HG03159 (cell line): ENCODE measurements around the gene ANK3.

Source experiments
- ATAC-seq: cut with Tn5 transposase; IDR thresholded peaks from one replicate; pipeline ENCODE4 v1.9.1; 2021; ENCODE audit warnings: mild to moderate bottlenecking, moderate library complexity; ENCODE audit not compliant: unreplicated experiment

ANK3 gene

DNA sequence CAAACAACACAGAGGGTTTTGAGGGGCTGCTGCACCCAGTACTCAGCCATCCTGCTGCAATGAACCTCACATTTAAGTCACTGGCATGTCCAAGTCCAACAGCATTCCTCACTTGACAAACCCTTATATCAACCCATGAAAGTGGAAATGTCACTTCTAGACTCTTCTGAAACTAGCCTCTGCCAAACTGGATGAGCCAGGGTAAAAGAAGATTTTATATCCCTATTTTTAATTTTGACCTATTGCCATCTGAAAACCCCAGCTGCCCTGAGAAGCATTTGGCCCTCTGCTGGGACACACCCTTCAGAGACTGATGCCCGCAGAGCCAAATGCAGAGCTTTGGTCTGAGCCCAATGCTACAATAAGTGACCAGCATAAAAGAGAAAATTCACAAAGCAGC is 201.1 kb downstream of the ANK3 start:
- ATAC-seq = no peak

DNA sequence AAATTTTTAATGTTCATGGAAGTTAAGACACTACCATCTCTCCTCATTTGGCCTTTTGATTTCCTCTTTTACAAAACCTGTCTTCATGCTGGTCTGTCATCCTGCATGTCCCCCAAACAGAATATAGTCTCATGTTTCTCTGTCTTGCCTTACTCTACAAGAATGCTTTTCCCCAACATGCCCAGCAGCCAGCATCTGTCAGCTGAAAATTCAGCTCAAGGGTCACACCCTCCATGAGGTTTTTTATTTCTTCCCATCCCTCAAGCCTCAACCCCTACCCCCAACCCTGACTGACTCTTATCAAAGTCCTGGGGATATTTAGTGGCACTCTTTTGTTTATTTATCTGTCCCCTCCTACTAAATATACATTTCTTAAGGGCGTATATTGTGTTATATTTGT is 202.0 kb downstream of the ANK3 start:
- no peak for ATAC-seq

DNA sequence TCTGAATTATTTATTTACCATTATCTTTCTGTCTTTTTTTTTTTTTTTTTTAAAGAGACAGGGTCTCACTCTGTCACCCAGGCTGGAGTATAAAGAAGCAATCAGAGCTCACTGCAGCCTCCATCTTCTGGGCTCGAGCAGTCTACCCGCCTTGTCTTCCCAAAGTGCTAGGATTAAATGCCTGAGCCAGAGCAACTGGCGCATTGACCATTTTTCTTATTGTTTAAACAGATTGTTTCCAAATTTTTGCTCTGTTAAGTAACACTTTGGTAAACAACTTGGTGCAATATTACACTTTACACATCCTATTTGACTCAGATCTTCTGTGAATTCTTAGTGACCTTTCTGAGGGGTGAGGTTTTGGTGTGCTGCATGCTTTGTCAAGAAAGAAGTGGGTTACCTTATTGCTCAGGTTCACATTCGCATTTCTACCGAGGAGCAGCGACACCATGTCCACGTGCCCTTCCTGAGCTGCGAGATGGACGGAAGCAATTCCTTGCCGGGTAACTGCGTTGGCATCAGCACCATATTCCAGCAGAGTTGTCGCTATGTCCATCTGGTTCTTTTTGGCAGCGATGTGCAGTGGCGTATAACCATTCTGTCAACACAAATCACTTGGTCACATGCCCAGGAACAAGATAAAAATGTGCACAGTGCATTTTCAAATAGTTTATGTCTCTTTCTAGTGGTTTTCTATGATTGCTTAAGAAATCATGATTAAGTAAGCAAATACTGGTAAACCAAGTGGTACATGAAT is 203.2 kb downstream of the ANK3 start:
- no peak for ATAC-seq

- ATAC-seq = no peak
Measured at GRCh38 chr10:60185421-60185820, 204.3 kb downstream of the ANK3 start.

GRCh38 chr10:60182691-60183090 is 207.0 kb downstream of the ANK3 start:
- ATAC-seq = no peak

DNA sequence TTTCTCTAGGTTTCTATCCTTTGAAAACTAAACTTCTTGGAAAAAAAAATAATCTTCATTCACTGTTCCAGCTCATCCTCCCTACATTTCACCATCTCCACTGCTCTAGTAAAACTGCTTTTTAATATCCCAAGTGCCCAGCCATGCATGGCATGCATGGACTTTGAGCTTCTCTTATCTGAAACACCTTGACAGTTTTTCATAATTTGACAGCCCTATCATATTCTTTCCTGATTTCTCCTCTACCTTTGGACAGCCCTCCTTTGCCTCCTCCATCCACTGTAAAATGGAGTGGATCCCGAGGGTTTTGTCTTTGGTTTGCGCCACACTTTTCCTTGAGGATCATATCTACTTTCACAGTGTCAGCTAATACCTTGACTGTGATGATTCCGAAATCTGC is 212.8 kb downstream of the ANK3 start:
- no peak for ATAC-seq

- ATAC-seq = no peak
Measured at GRCh38 chr10:60175441-60175971, 214.2 kb downstream of the ANK3 start.

DNA sequence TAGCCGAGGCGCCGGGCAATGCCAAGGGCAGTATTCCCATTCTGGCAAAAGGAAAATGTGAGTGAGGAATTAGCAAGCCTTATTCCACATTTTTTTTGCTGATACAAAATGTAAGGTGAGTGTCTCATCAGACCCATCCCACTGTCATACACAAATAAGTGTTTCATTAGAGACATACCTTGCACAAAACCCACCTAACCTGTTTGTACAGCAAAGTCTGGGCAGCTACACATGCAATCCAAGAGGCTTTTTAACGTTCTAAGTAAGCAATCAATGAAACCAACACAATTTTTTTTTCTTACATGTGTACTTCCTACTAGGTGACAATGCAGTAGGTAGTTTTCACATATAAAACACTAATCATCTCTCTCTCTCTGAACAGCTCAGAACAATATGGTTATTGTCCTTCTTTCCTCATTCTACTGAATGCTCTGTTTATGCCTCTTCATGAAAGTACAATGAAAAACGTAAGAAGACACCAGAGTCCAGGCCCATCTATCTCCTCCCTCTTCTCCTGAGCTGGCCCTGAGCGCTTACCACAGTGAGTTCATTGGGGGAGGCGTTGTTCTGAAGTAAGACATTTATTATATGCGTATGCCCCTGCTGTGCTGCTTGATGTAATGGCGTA is 217.2 kb downstream of the ANK3 start:
- ATAC-seq = no peak

DNA sequence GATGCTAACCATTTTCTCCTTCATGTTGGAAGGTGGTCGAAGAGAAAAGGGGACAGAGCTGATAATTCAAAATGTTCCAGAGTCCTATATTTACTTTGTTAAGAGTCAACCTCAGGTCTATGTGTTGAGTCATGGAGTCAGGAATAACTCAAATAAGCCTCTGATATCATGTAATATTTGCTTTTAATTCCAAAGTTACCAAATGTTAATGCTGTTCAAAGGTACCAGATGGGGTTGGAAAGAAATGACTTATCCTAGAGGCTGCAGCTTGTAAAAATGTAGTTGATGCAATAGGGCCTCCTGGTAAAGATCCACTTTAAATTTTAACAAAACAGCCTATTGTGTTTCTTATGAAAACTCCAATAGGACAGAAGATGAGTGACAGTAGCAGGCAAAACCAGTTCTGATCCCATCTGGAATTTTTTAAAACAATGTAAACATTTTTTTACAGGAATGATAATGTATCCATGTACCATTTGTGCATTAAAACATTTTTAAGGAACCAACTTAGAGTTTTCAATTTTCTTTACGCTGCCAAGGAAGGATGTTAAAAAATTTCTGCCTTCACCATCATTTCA is 218.2 kb downstream of the ANK3 start:
- no peak for ATAC-seq

GRCh38 chr10:60170250-60170649 is 219.4 kb downstream of the ANK3 start:
- no peak for ATAC-seq

DNA sequence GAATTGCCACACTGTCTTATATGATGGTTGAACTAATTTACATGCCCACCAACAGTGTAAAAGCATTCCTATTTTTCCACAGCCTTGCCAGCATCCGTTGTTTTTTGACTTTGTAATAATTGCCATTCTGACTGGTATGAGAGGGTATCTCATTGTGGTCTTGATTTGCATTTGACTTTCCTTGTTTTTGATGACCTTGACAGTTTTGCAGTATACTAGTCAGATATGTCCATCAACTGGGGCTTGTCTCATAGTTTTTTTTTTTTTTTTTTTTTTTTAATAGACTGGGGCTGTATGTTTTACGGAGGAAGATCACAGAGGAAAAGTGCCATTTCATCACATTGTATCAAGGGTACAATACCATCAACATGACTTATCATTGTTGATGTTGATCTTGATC is 220.6 kb downstream of the ANK3 start:
- ATAC-seq = no peak

GRCh38 chr10:60167050-60167449 is 222.6 kb downstream of the ANK3 start:
- ATAC-seq = no peak

DNA sequence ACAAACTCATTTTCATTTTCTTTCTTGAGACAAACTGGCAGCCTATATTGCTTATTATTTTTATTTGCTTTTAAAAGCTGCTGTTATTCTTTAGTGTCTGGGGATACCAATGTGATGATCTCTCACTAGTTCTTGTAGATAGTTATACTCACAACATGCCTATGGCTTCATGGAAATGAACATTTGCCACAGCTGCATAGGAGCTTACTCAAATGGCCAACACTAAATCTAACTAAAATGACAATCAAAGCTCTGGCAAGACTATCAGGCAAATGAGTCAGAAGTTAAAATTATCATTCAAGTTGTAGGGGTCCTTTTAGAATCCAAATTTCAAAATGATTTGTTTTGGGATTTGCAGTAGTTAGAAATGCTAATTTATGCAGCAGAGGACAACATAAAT is 225.9 kb downstream of the ANK3 start:
- no peak for ATAC-seq

- no peak for ATAC-seq
Measured at GRCh38 chr10:60162631-60163030, 227.0 kb downstream of the ANK3 start.

GRCh38 chr10:60155943-60156683 is 233.6 kb downstream of the ANK3 start:
- no peak for ATAC-seq

DNA sequence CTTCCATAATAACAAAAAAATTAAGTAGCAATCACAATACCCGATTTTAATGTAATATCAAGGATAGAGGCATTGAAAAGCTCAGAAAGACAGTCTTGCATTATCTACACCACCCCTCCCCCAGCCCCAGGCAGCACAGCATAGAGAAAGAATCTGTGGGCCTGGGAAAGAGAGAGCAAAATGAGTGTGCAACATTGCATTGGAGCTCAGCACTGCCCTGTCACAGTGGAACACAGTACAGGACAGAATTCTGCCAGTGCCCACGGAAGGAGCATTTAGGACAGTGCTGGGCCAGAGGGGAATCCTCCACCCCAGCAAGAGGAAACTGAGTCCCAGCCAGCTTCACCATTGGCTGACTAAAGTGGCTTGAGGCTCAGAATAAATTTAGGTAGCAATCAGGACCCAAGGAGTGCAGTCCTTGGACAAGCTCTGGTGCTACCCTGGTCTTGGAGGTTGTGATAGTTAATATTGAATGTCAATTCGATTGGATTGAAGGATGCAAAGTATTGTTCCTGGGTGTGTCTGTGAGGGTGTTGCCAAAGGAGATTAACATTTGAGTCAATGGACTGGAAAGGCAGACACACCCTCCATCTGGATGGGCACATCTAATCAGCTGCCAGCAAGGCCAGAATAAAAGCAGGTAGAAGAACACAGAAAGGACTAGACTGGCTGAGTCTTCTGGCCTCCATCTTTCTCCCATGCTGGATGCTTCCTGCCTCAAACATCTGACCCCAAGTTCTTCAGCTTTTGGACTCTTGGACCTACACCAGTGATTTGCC is 234.4 kb downstream of the ANK3 start:
- no peak for ATAC-seq

- no peak for ATAC-seq
Measured at GRCh38 chr10:60149003-60149402, 240.7 kb downstream of the ANK3 start.

DNA sequence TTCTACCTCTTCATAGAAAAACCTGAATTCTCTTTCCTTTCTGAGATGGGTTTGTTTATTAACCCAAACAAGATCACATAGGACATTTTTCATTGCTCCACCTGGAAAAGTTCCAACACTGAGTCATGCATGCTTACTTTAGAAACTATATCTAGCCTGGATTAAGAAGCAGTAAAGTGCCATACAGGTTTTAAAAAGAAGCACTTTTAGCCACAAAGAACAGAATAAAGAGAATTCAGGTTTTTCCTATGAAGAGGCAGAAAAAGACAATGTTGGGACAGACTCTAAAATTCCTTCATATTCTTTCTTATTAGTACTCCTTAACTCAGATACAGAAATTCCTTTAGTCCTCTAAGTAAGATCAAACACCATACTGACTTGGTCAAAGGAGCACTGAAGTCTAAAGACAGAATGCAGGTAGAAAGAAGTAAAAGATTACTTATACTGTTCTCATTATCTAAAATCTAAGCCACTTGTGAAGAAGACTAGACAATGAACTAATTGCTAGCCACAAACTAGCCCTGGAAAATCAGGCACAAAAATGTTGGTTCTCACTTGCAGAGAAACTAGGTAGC is 241.3 kb downstream of the ANK3 start:
- no peak for ATAC-seq

DNA sequence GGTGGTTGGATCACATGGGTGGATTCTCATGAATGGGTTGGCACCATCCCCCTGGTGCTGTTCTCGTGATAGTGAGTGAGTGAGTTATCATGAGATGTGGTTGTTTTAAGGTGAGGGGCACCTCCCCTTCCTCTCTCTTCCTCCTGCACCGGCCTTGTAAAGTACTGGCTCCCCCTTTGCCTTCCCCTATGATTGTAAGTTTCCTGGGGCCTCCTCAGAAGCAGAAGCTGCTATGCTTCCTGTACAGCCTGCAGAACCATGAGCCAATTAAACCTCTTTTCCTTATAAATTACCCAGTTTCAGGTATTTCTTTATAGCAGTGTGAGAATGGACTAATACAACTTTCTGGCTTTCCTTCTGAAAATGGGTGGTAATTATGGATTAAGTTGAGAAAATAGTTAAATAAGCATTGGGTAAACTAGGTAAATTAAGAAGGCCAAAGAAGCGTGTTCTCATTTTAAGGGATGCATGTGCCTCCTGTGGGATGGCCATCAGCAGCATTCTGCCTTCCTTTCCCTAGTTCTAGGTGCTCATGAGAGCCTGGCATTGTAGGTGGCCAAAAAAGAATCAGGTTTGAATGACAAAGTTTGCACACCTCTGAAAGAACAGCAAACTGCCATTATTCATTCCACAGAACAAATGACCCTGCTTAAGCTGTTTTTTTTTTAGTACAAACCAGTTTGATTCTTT is 242.0 kb downstream of the ANK3 start:
- no peak for ATAC-seq

- no peak for ATAC-seq
Measured at GRCh38 chr10:60147025-60147424, 242.7 kb downstream of the ANK3 start.
